ENCODE measurements around the gene KDM8.

DNA sequence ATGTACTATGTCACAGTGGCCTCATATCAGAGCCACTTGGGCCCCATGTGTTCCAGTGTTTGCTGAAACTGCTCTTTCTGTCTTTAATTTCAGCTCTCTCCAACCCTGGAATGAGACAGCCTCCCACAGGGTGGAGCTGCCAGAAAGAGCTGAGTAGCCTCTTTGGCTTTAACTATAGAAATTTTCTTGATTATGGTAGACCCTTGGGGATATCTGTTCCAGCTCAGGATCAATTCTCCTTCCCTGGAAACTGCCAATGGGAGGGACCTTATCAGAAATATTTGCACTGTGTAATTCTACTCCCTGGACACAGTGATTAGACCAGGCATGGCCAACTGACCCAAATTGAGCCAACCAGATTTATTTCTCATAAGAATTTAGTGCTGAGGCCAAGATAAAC is 39.0 kb upstream of the KDM8 start:
- TF ChIP-seq, protein P1, sequence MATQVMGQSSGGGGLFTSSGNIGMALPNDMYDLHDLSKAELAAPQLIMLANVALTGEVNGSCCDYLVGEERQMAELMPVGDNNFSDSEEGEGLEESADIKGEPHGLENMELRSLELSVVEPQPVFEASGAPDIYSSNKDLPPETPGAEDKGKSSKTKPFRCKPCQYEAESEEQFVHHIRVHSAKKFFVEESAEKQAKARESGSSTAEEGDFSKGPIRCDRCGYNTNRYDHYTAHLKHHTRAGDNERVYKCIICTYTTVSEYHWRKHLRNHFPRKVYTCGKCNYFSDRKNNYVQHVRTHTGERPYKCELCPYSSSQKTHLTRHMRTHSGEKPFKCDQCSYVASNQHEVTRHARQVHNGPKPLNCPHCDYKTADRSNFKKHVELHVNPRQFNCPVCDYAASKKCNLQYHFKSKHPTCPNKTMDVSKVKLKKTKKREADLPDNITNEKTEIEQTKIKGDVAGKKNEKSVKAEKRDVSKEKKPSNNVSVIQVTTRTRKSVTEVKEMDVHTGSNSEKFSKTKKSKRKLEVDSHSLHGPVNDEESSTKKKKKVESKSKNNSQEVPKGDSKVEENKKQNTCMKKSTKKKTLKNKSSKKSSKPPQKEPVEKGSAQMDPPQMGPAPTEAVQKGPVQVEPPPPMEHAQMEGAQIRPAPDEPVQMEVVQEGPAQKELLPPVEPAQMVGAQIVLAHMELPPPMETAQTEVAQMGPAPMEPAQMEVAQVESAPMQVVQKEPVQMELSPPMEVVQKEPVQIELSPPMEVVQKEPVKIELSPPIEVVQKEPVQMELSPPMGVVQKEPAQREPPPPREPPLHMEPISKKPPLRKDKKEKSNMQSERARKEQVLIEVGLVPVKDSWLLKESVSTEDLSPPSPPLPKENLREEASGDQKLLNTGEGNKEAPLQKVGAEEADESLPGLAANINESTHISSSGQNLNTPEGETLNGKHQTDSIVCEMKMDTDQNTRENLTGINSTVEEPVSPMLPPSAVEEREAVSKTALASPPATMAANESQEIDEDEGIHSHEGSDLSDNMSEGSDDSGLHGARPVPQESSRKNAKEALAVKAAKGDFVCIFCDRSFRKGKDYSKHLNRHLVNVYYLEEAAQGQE (IDR thresholded peaks at IDR 0.05; ENCODE audit: unreplicated experiment): no peak
- no peak for TF ChIP-seq CTCF (conservative IDR thresholded peaks at IDR 0.05; ENCODE audit: low read depth in 2 of 2)
- no peak for TF ChIP-seq CREB1 (CRISPR knock-in tag; IDR thresholded peaks at IDR 0.05; ENCODE audit: low read depth)
- TF ChIP-seq EZH2 (IDR thresholded peaks at IDR 0.05; ENCODE audit: low read depth, unreplicated experiment): no peak
- TF ChIP-seq POLR2AphosphoS5 (IDR thresholded peaks at IDR 0.05; ENCODE audit: low read depth): no peak
- no peak for TF ChIP-seq EZH2phosphoT487 (IDR thresholded peaks at IDR 0.05; ENCODE audit: unreplicated experiment)
